SJSA1 (cell line): ENCODE measurements around the gene SLC26A1. TPM values are rescaled to one million over a fixed set of nuclear protein-coding genes. Genes with fewer than 3 reads are reported as not detected.

Source experiments
- DNase-seq, 2 experiments: peaks; one replicate each; pipeline ENCODE4 v3.0.0-alpha.2; 2015 to 2020; ENCODE audit warnings: low spot score in 2 of 2, low read depth in 1 of 2
- H3K27ac ChIP-seq: fragments of 250-450 bp; sonication (Bioruptor Pico); 2 replicates; pipeline ENCODE4 v1.5.1; 2020; ENCODE audit warnings: mild to moderate bottlenecking, moderate library complexity
- H3K27me3 ChIP-seq: fragments of 250-450 bp; sonication (Bioruptor Pico); replicated peaks from 2 replicates; pipeline ENCODE4 v1.5.1; 2020; ENCODE audit warnings: mild to moderate bottlenecking, moderate library complexity
- H3K36me3 ChIP-seq: fragments of 250-450 bp; sonication (Bioruptor Pico); 2 replicates; pipeline ENCODE4 v1.5.1; 2020; ENCODE audit warnings: mild to moderate bottlenecking
- H3K4me1 ChIP-seq: fragments of 250-450 bp; sonication (Bioruptor Pico); replicated peaks from 2 replicates; pipeline ENCODE4 v1.6.1; 2021; ENCODE audit warnings: mild to moderate bottlenecking
- H3K4me3 ChIP-seq: fragments of 250-450 bp; sonication (Bioruptor Pico); 2 replicates; pipeline ENCODE4 v1.5.1; 2020; ENCODE audit warnings: mild to moderate bottlenecking
- H3K9me3 ChIP-seq: fragments of 250-450 bp; sonication (Bioruptor Pico); replicated peaks from 2 replicates; pipeline ENCODE4 v1.5.1; 2020; ENCODE audit warnings: mild to moderate bottlenecking
- total RNA-seq: library from RNA; depleted of rRNA; stranded (reverse); fragments of >200 nt; shearing (Covaris generic); gene quantifications from 2 replicates; pipeline ENCODE4 v1.2.3, GENCODE V29; 2014

The SLC26A1 gene
- total RNA-seq, 1 experiment from 2014 or later = not detected

- Histone ChIP-seq H3K9me3 (no peaks in the 10 kb centered on the region), H3K4me3 (no peak overlapping the region), H3K4me1 (peaks cover 29% of the 10 kb centered on the region), H3K27ac (no peak overlapping the region), H3K36me3 (peaks cover 8% of the 10 kb centered on the region; the same call in 1 of the 2 replicates), H3K27me3 (no peaks in the 10 kb centered on the region)
- no peak for DNase-seq
Observed at GRCh38 chr4:1023895-1024740, 30.9 kb upstream of the SLC26A1 start.

- no peak overlapping the region for H3K4me3 ChIP-seq
- H3K27me3 ChIP-seq = no peaks in the 10 kb centered on the region
- peaks cover 24% of the 10 kb centered on the region for H3K4me1 ChIP-seq
- peaks cover 8% of the 10 kb centered on the region; the same call in 1 of the 2 replicates for H3K36me3 ChIP-seq
- H3K27ac ChIP-seq = no peak overlapping the region
- H3K9me3 ChIP-seq = no peaks in the 10 kb centered on the region
- no peak for DNase-seq
Observed at GRCh38 chr4:1023075-1023640, 30.0 kb upstream of the SLC26A1 start.

GRCh38 chr4:1022739-1023066 lies 29.5 kb upstream of the SLC26A1 start:
- no peak for DNase-seq
- Histone ChIP-seq H3K36me3 (peaks cover 8% of the 10 kb centered on the region; the same call in 1 of the 2 replicates), H3K9me3 (no peaks in the 10 kb centered on the region), H3K4me1 (peaks cover 19% of the 10 kb centered on the region), H3K4me3 (no peak overlapping the region), H3K27ac (no peak overlapping the region), H3K27me3 (no peaks in the 10 kb centered on the region)

DNA sequence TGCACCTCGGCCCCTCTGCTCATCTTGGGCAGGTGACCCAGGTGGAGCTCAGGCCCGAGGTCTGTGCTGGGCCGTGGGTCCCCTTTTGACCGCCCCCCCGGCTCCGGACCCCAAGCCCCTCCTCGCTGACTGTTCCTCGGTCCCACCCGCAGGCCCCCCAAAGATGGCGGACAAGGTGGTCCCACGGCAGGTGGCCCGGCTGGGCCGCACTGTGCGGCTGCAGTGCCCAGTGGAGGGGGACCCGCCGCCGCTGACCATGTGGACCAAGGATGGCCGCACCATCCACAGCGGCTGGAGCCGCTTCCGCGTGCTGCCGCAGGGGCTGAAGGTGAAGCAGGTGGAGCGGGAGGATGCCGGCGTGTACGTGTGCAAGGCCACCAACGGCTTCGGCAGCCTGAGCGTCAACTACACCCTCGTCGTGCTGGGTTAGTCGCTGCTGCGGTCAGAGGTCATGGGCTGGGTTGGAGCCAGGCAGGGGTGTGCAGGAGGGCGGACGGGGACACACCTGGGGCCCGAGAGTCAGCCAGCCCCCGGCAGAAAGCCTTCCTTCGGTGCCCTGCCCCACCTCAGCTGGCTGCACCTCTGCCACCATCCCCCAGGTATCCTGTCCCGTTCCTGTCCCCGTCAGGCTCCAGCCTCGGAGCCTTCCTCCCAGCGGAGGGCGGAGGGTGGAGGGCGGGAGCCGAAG lies 29.0 kb upstream of the SLC26A1 start:
- DNase-seq = no peak
- Histone ChIP-seq H3K4me1 (peaks cover 14% of the 10 kb centered on the region), H3K36me3 (peaks cover 8% of the 10 kb centered on the region; the same call in 1 of the 2 replicates), H3K9me3 (no peaks in the 10 kb centered on the region), H3K27me3 (no peaks in the 10 kb centered on the region), H3K27ac (no peak overlapping the region), H3K4me3 (no peak overlapping the region)

GRCh38 chr4:1021386-1022050 lies 28.3 kb upstream of the SLC26A1 start:
- H3K27ac ChIP-seq = no peak overlapping the region
- H3K4me3 ChIP-seq = no peak overlapping the region
- DNase-seq = no peak
- peaks cover 9% of the 10 kb centered on the region for H3K4me1 ChIP-seq
- H3K36me3 ChIP-seq = peaks cover 8% of the 10 kb centered on the region; the same call in 1 of the 2 replicates
- H3K27me3 ChIP-seq = no peaks in the 10 kb centered on the region
- no peaks in the 10 kb centered on the region for H3K9me3 ChIP-seq

GRCh38 chr4:1019729-1020470 lies 26.7 kb upstream of the SLC26A1 start:
- Histone ChIP-seq H3K4me3 (no peak overlapping the region), H3K27me3 (no peaks in the 10 kb centered on the region), H3K4me1 (no peaks in the 10 kb centered on the region), H3K9me3 (no peaks in the 10 kb centered on the region), H3K27ac (no peak overlapping the region), H3K36me3 (no peaks in the 10 kb centered on the region)
- DNase-seq = no peak

GRCh38 chr4:1019320-1019719 lies 26.1 kb upstream of the SLC26A1 start:
- Histone ChIP-seq H3K4me3 (no peak overlapping the region), H3K27me3 (no peaks in the 10 kb centered on the region), H3K4me1 (no peaks in the 10 kb centered on the region), H3K27ac (no peak overlapping the region), H3K36me3 (no peaks in the 10 kb centered on the region), H3K9me3 (no peaks in the 10 kb centered on the region)
- DNase-seq = no peak

DNA sequence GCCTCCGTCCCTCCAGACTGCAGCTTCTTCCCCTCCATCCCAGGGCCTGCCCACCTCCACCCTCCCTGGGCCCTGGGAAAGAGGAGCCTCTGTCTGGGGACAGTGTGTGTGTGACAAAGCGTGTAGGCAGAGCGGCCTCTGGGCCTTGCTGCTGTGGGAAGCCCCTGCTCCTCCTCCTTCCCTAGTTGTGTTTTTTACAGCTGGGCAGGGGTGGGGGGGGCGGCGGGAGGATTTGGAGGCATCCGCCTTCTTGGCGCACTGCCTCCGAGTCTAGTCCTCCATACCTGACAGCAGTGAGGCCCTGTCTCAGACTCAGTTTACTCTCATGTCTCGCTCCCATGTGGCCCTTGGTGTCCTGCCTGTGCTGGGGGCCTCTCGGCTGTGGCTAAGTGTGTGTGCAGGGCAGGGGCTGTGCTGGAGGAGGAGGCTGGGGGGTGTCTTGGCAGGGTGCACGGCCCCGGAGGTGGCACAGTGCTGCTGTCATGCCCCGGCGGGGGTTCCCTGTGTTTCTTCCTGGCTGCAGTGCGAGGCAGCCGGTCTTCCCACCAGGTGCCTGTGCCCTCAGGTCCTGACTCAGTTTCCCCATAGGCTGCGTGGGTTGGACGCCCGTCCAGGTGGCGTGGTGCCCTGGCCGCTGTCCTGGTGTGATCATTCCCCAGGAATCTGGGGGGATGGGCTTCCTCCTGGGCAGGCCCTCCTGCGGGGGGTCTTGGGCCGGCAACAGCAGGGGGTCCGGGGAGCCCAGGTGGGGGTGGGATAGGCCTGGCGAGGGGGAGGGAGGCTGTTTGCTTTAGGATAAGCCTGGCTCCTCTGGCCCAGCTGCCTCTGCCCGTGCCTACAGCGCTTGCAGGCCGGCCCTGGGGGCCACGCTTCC lies 25.2 kb upstream of the SLC26A1 start:
- Histone ChIP-seq H3K27ac (no peak overlapping the region), H3K4me1 (no peaks in the 10 kb centered on the region), H3K27me3 (no peaks in the 10 kb centered on the region), H3K4me3 (no peak overlapping the region), H3K36me3 (no peaks in the 10 kb centered on the region), H3K9me3 (no peaks in the 10 kb centered on the region)
- DNase-seq = no peak

DNA sequence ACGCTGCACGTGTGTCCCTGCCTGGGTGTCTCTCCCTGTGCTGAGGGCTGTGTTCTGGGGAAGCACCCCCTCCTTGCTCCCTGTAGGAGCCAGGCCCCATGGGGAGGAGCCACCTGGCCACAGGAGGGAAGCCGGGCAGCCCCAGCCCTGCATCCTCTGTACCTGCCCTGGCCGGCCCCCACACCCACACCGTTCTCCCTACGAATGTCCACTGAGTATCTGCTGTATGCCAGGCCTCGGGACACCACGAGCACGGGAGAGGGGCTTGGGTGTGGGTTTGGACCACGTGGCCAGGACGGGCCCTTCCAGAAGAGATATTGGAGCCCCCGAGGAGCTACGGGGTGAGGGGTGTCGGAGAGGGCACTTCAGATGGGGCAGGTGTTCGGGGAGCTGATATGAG lies 24.5 kb upstream of the SLC26A1 start:
- no peak overlapping the region for H3K4me3 ChIP-seq
- no peaks in the 10 kb centered on the region for H3K27me3 ChIP-seq
- no peaks in the 10 kb centered on the region for H3K4me1 ChIP-seq
- H3K27ac ChIP-seq = no peak overlapping the region
- H3K9me3 ChIP-seq = no peaks in the 10 kb centered on the region
- no peak for DNase-seq
- H3K36me3 ChIP-seq = no peaks in the 10 kb centered on the region; the same call in 1 of the 2 replicates

GRCh38 chr4:1017211-1017610 lies 24.0 kb upstream of the SLC26A1 start:
- DNase-seq = no peak
- Histone ChIP-seq H3K4me1 (no peaks in the 10 kb centered on the region; the same call in 1 of the 2 replicates), H3K36me3 (no peaks in the 10 kb centered on the region; the same call in 1 of the 2 replicates), H3K27me3 (no peaks in the 10 kb centered on the region), H3K27ac (no peak overlapping the region), H3K4me3 (no peak overlapping the region), H3K9me3 (no peaks in the 10 kb centered on the region)

GRCh38 chr4:1015746-1016145 lies 22.5 kb upstream of the SLC26A1 start:
- DNase-seq = no peak
- H3K36me3 ChIP-seq = no peaks in the 10 kb centered on the region; the same call in 1 of the 2 replicates
- H3K27me3 ChIP-seq = peaks cover 2% of the 10 kb centered on the region; the same call in 1 of the 2 replicates
- H3K9me3 ChIP-seq = no peaks in the 10 kb centered on the region
- H3K27ac ChIP-seq = no peak overlapping the region
- no peak overlapping the region for H3K4me3 ChIP-seq
- peaks cover 3% of the 10 kb centered on the region for H3K4me1 ChIP-seq

DNA sequence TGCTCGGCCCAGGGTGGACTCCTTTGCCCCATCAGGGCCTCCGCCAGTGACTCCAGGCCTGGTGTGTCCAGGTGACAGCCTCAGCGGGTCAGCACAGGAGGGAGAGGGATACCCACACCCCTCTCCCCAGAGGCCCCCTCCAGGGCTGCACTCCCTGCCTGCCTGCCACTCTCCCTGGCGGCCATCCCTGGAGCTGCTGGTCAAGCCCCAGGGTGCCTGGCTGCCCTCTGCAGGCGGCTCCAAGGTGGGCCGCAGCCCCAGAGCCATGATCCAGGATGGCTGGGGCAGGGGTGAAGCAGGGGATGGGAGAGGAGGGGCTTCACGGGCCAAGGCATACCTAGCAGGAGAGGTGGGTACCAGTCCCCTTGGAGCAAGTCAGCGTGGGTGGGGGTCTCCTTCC lies 22.0 kb upstream of the SLC26A1 start:
- H3K9me3 ChIP-seq = no peaks in the 10 kb centered on the region
- peaks cover 7% of the 10 kb centered on the region for H3K27me3 ChIP-seq
- no peak overlapping the region for H3K4me3 ChIP-seq
- no peak overlapping the region for H3K27ac ChIP-seq
- peaks cover 9% of the 10 kb centered on the region for H3K4me1 ChIP-seq
- DNase-seq = no peak
- H3K36me3 ChIP-seq = no peaks in the 10 kb centered on the region; the same call in 1 of the 2 replicates
